RCC 7860 (cell line): ENCODE measurements around the gene PYGO2.
A peak's percentile ranks its signal among the peaks of the same experiment; 100 is the strongest.
"Not testable (repeated sequence)": the region's sequence is repeated elsewhere in the genome, so short reads cannot be mapped to it uniquely, and the experiment has no call there.

ENCODE experiments used
- DNase-seq: peaks from one replicate; pipeline ENCODE4 v3.0.0-alpha.2; 2015; ENCODE audit warnings: low spot score
- FAIRE-seq: peaks from 2 replicates; lab custom pipeline; 2012; peaks lifted over from hg19 to GRCh38; lab: Jason Lieb, UNC

The PYGO2 gene

DNA sequence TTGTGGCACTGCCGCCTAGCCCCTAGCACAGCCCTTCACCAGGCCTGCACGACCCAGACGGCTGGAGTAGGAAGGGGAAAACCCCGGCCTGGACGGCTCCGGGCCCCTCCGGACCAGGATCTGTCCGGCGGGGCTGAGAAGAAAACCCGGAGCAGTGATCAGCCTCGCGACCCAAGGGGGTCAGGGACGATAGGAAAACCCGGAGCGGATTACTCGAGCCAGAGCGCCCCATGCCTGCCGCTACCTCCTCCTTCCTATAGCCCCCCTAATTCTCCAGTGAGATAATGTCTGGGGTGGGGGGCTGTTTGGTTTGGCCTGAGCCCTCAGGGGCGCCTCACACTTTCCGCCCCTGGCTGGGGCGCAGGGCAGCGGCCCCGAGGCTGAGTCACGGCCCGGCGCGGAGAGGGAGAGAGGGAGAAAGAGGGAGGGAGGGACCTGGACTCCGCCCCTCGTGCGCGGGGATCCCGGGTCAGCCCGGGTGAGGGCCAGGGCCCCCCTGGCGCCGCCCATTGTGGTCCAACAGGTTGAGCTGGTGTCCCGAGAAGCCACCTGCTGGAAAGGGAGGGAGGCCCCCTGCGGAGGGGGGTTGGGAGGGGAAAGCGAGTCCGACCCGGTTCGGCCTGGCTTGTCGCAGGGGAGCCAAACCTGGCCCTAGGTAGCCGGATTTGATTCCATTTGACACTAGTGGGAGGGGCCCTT is 39.3 kb upstream of the PYGO2 start:
- FAIRE-seq (peak; percentile 2), DNase-seq (peak; percentile 64)

- no peak for FAIRE-seq
- DNase-seq, result no peak
Measured at GRCh38 chr1:155000411-155000725, 38.8 kb upstream of the PYGO2 start.

DNA sequence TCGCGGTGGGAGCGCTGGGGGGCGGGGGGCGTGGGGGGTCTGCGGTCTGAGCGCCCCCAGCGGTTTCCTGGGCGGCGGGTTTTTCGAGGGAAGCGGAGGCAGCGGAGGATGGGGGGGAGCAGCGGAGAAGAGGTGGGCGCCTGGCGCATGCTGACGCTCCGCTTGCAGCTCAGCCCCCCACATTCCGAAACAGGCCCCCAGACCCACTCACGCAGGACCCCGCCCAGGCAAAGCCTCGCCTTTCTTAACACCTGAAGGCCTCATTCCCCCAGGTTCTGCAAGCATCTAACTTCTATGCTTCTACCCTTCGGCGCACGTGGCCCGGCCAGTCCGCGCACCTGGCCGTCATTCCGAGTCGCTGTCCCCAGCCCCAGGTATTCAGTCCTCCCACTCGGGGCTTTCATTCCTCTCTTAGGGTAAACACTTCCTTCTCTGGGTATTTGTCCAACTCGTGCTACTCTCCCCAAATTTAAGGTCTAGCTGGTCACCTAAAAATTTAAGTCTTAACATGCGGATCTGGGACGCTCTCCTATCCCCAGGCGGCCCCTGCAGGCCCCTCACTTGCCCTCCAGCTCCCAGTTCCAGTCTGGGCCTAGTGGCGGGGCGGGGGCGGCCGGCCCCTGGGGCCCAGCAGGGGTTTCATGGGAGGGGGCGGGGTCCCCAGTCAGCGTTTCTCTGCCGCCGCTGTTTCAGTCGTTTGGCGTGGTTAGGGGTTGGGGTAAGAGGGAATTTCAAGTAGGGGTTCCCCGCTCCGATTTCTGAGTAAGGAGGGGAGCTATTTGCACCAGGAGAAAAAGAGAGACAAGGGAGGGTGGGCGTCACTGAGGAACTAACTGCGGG is 38.2 kb upstream of the PYGO2 start:
- no peak for FAIRE-seq

DNA sequence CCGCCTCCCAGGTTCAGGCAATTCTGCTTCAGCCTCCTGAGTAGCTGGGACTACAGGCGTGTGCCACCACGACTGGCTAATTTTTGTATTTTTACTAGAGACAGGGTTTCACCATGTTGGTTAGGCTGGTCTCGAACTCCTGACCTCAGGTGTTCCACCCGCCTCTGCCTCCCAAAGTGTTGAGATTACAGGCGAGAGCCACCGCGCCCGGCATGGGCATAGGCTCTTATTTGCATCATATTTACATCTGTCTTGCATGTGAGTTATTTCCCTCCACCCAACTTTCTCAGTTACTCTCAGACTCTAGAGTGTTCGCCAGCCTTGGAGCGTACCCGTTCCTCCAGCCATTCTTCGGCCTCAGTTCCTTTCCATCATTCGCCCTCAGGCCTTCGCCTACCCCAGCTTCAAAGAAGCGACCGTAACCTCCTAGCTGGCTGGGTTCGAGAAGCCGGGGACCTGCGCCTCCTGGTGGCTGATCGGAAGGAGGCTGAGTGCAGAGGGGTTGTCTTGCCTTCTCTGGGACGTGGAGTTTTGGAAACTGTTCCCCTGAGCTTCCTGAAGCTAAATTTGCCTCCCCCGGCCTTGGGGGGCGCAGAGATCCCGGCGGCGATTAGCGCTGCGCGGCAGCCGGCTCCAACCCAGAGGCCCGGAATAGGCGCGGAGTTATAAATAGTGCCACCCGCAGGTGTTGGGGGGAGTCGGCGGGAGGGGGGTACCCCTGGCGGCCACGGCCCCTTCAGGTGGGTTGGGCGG is 37.4 kb upstream of the PYGO2 start:
- FAIRE-seq, result no peak
- no peak for DNase-seq

More for the DNA sequence above, 38.2 kb upstream of the PYGO2 start:
- DNase-seq, result no peak

- DNase-seq (no peak), FAIRE-seq (no peak)
Measured at GRCh38 chr1:154998201-154998780, 36.7 kb upstream of the PYGO2 start.

DNA sequence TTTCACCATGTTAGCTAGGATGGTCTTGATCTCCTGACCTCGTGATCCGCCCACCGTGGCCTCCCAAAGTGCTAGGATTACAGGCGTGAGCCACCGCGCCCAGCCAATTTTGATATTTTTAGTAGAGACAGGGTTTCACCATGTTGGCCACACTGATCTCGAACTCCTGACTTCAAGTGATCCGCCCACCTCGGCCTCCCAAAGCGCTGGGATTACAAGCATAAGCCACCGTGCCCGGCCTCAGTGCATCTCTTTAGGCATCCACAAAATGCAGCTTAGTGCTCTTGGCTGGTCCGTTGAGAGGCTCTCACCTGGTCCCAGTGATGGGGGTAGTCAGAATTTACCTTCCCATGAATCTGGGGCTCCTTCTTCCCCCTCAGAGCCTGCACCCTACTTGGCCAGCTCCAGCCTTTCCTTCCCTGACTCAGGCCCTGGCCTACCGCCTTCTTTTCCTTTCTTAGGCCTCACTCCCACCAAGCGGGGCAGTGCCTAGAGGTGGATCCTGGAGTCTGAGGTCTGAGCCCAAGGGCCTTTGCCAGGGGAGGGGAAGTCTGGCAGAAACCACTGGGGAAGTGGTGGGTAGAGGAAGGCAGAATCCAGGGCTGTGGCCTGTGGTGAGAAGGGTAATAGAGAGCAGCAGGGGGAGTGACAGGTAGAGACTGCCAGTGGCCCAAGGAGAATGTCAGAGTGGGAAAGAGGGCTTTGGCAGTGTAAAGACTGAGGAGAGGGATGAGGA is 35.6 kb upstream of the PYGO2 start:
- DNase-seq (no peak), FAIRE-seq (no peak)

- FAIRE-seq (peak; percentile 2), DNase-seq (peak; percentile 32)
Measured at GRCh38 chr1:154995301-154995983, 33.9 kb upstream of the PYGO2 start.

GRCh38 chr1:154994591-154994990 is 33.0 kb upstream of the PYGO2 start:
- DNase-seq, result no peak
- no peak for FAIRE-seq

DNA sequence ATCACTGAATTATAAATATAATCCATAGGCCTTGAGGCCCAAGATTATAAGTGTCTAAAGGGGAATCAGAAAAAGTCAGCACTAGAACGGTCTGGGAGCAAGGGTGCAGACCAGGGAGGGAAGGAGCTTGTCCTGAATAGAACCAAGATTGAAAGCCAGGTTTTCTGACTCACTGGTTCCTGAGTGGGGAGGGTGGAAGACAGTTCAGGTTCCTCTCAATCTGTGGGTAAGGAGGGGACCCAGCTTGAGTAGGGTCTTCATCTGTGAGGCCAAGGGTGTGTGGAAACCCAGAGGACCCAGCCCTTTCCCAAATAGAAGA is 32.6 kb upstream of the PYGO2 start:
- DNase-seq, result no peak
- FAIRE-seq, result no peak

GRCh38 chr1:154993572-154994268 is 32.1 kb upstream of the PYGO2 start, which contains the start of gene LENEP:
Gene LENEP, plus strand, starts transcription at chr1:154993586. Its CDS starts 22 bp downstream, at chr1:154993608.
- FAIRE-seq, result no peak
- DNase-seq, result no peak

DNA sequence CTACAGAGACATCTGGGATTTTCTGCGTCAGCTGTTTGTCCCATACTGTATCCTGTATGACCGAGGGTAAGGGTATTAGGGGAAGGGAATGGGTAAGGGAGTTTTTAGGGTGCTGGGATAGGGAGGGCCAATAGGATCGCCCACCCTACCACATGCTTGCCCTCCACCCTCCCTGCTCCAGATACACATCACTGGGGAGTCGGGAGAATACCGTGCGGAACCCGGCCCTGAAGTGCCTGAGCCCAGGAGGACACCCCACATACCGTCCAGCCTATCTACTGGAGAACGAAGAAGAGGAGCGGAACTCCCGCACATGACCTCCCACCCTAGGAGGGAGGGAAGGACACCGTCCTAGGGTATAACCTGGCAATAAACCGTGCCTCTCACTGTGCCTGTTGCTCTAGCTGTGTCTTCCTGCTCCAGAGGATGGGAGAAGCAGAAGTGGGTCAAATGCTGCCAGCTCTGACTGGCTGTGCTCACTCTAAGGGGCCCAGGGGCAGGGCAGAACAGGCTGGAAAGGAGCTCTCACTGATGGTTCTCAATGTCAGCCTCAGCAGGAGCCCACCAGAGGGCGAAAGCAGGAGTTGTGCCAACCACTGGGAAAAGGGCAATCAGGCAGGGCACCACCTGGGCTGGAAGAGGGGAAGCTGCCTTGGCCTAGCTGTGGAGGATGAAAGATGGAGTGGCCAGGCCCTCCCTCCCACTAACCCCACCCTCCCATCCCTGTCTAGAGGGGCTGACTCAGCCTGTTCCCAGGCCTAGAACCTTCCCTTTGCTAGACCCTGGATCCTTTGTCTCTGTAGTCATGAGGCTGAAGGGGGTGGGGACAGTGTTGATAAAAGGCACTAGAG is 31.4 kb upstream of the PYGO2 start:
- FAIRE-seq, result no peak
- DNase-seq, result peak; percentile 64

DNA sequence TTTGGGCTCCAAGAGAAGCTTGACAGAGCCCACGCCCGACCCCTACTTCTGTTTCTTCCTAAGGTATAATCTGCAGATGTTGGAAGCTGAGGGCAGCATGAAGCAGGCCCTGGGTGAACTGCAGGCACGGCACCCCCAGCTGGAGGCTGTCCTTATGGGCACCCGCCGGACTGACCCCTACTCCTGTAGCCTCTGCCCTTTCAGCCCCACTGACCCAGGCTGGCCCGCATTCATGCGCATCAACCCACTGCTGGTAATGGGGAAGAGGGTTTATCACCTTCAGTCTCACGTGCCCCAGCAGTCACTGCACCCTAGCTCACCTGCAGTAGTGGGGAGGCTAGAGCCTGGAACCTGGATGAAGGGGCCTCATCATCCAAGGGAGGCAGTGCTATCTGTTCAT is 28.7 kb upstream of the PYGO2 start:
- DNase-seq (no peak), FAIRE-seq (no peak)

- FAIRE-seq (no peak), DNase-seq (no peak)
Measured at GRCh38 chr1:154989195-154989860, 27.7 kb upstream of the PYGO2 start.

GRCh38 chr1:154988058-154988954 is 26.7 kb upstream of the PYGO2 start:
- FAIRE-seq, result no peak
- no peak for DNase-seq

- no peak for FAIRE-seq
Measured at GRCh38 chr1:154987326-154987725, 25.7 kb upstream of the PYGO2 start.

DNA sequence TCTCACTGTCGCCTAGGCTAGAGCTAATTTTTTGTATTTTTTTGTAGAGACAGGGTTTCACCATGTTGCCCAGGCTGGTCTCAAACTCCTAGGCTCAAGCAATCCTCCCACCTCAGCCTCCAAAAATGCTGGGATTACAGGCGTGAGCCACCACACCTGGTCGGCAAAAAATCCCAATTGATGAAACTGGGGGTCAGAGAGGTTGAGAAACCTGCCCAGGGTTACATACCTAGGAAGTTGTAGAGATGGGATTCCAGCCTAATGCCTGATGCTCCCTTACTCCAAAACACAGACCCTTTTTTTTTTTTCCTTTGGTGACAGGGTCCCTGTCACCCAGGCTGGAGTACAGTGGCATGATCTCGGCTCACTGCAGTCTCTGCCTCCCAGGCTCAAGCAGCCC is 25.2 kb upstream of the PYGO2 start:
- not testable (repeated sequence) for FAIRE-seq, DNase-seq

More at GRCh38 chr1:154987326-154987725, 25.7 kb upstream of the PYGO2 start:
- DNase-seq, result no peak
